HCT116 (cell line): ENCODE measurements around the gene ARHGAP12. TPM values are rescaled to one million over a fixed set of nuclear protein-coding genes. Genes with fewer than 3 reads are reported as not detected.

Source experiments
- ATAC-seq: fragments of 200-7000 bp; cut with Tn5 transposase; 2 replicates; pipeline ENCODE4 v1.9.1; 2020; ENCODE audit warnings: mild to moderate bottlenecking, moderate library complexity
- BruUV-seq: library from RNA; stranded (reverse); fragments of 400-500 nt; replicated peaks from 2 replicates; lab custom pipeline; 2021; lab: Mats Ljungman, UMichigan
- CTCF ChIA-PET: fragments of 300-600 bp; sonication (Branson Sonifier 250); formaldehyde crosslinking; loops from one replicate; lab custom pipeline; 2021; ENCODE audit warnings: antibody characterized with exemption; lab: Charles Lee
- POLR2A ChIA-PET: fragments of 300-600, 350-600 bp; sonication (Branson Sonifier 250); formaldehyde crosslinking; loops from one replicate; lab custom pipeline; 2021; ENCODE audit warnings: antibody characterized with exemption; lab: Charles Lee
- RAD21 ChIA-PET, 2 experiments: fragments of 300-600 bp; sonication (Branson Sonifier 250); formaldehyde crosslinking; loops; one replicate each; lab custom pipeline; 2023; ENCODE audit warnings: low total read pairs in 2 of 2; ENCODE audit not compliant: uncharacterized antibody in 2 of 2, unreplicated experiment in 2 of 2, low non-redundant PET in 1 of 2; lab: Charles Lee
- DNase-seq: peaks from one replicate; pipeline ENCODE4 v3.0.0-alpha.2; 2010; ENCODE audit warnings: low read depth, low spot score
- H2AFZ ChIP-seq: fragments of 200-600 bp; shearing (Covaris generic), sonication (generic); 2 replicates; pipeline ENCODE4 v1.6.1; 2017; ENCODE audit warnings: low read depth, mixed run types, mixed read lengths, antibody characterized with exemption, low read length; ENCODE audit not compliant: poor library complexity, severe bottlenecking
- H3K27ac ChIP-seq: 2 replicates; pipeline ENCODE4 v1.5.1; 2012; ENCODE audit warnings: low read depth, low read length
- H3K27me3 ChIP-seq: fragments of 200-600 bp; sonication (generic); 2 replicates; pipeline ENCODE4 v1.6.1; 2016; ENCODE audit warnings: mixed run types, low read length, mixed read lengths; ENCODE audit not compliant: insufficient read depth
- H3K36me3 ChIP-seq, 2 experiments: fragments of 200-500 bp in 1 of 2; fragments of 200-600 bp in 1 of 2; sonication (Bioruptor generic) in 1 of 2; sonication (generic) in 1 of 2; 2 replicates each; pipeline versions ENCODE4 v1.5.1 to v1.6.1; 2014 to 2016; ENCODE audit warnings: low read length in 2 of 2, inconsistent platforms in 1 of 2, mixed read lengths in 1 of 2, mixed run types in 1 of 2; ENCODE audit not compliant: insufficient read depth in 2 of 2, control insufficient read depth in 1 of 2
- H3K4me1 ChIP-seq, 2 experiments: fragments of 200-600 bp in 1 of 2; sonication (generic) in 1 of 2; 2 replicates each; pipeline versions ENCODE4 v1.5.1 to v1.6.1; 2012 to 2017; ENCODE audit warnings: low read length in 2 of 2, inconsistent platforms in 1 of 2, mild to moderate bottlenecking in 1 of 2, mixed read lengths in 1 of 2, mixed run types in 1 of 2, moderate library complexity in 1 of 2; ENCODE audit not compliant: insufficient read depth in 2 of 2, control insufficient read depth in 1 of 2
- H3K4me2 ChIP-seq: fragments of 200-600 bp; sonication (generic); 2 replicates; pipeline ENCODE4 v1.6.1; 2017; ENCODE audit warnings: mixed run types, low read length, mixed read lengths
- H3K4me3 ChIP-seq, 2 experiments: fragments of 200-600 bp in 1 of 2; sonication (generic) in 1 of 2; replicated peaks in 1 of 2; 2 replicates each; pipeline ENCODE4 v1.5.1; 2011 to 2016; ENCODE audit warnings: low read length in 2 of 2, control low read depth in 1 of 2, low read depth in 1 of 2, mild to moderate bottlenecking in 1 of 2, mixed read lengths in 1 of 2, mixed run types in 1 of 2
- H3K79me2 ChIP-seq: fragments of 200-600 bp; sonication (generic); 2 replicates; pipeline ENCODE4 v1.6.1; 2017; ENCODE audit warnings: mild to moderate bottlenecking, mixed run types, low read length, moderate library complexity, mixed read lengths; ENCODE audit not compliant: insufficient read depth
- H3K9ac ChIP-seq: fragments of 200-600 bp; sonication (generic); 2 replicates; pipeline ENCODE4 v1.6.1; 2016; ENCODE audit warnings: low read length, mixed read lengths
- H3K9me2 ChIP-seq: fragments of 200-600 bp; sonication (generic), shearing (Covaris generic); 2 replicates; pipeline ENCODE4 v1.6.1; 2017; ENCODE audit warnings: mixed run types, mild to moderate bottlenecking, moderate library complexity; ENCODE audit not compliant: insufficient read depth
- H3K9me3 ChIP-seq, 2 experiments: fragments of 200-500 bp in 1 of 2; fragments of 200-600 bp in 1 of 2; sonication (Bioruptor generic) in 1 of 2; sonication (generic) in 1 of 2; 2 replicates each; pipeline ENCODE4 v1.6.1; 2014 to 2017; ENCODE audit warnings: low read length in 2 of 2, mixed read lengths in 2 of 2, inconsistent platforms in 1 of 2, low read depth in 1 of 2, mild to moderate bottlenecking in 1 of 2, mixed run types in 1 of 2, moderate library complexity in 1 of 2; ENCODE audit not compliant: control insufficient read depth in 1 of 2, insufficient read depth in 1 of 2
- H4K20me1 ChIP-seq: fragments of 200-600 bp; sonication (generic), shearing (Covaris generic); 2 replicates; pipeline ENCODE4 v1.6.1; 2017; ENCODE audit warnings: mixed run types, mild to moderate bottlenecking, moderate library complexity; ENCODE audit not compliant: insufficient read depth
- CBX3 ChIP-seq: IDR thresholded peaks from 2 replicates; pipeline ENCODE4 v1.6.1; 2012; ENCODE audit warnings: low read depth
- CEBPB ChIP-seq: IDR thresholded peaks from 2 replicates; pipeline ENCODE4 v1.6.1; 2012; ENCODE audit warnings: low read depth
- EGR1 ChIP-seq: IDR thresholded peaks from 2 replicates; pipeline ENCODE4 v1.6.1; 2012; ENCODE audit warnings: low read depth
- EZH2 ChIP-seq: fragments of 200-600 bp; sonication (generic); IDR thresholded peaks from 2 replicates; pipeline ENCODE4 v1.6.1; 2017; ENCODE audit warnings: antibody characterized with exemption, mixed run types
- EZH2phosphoT487 ChIP-seq: fragments of 200-600 bp; IDR thresholded peaks from 2 replicates; pipeline ENCODE4 v1.6.1; 2018; ENCODE audit warnings: antibody characterized with exemption, borderline replicate concordance
- FOSL1 ChIP-seq: IDR thresholded peaks from 2 replicates; pipeline ENCODE4 v1.6.1; 2012; ENCODE audit warnings: low read depth
- MAX ChIP-seq: IDR thresholded peaks from 2 replicates; pipeline ENCODE4 v1.6.1; 2012
- POLR2A ChIP-seq: IDR thresholded peaks from 2 replicates; pipeline ENCODE4 v1.7.0; 2011; ENCODE audit warnings: borderline replicate concordance; ENCODE audit not compliant: insufficient read depth, insufficient read length; ENCODE audit errors: extremely low read depth
- POLR2AphosphoS5 ChIP-seq: IDR thresholded peaks from 2 replicates; pipeline ENCODE4 v1.6.1; 2011; ENCODE audit warnings: mild to moderate bottlenecking, low read depth, low read length, moderate library complexity
- RAD21 ChIP-seq: IDR thresholded peaks from 2 replicates; pipeline ENCODE4 v1.6.1; 2012; ENCODE audit warnings: low read depth, mild to moderate bottlenecking
- SIN3A ChIP-seq: IDR thresholded peaks from 2 replicates; pipeline ENCODE4 v1.6.1; 2012; ENCODE audit warnings: low read depth
- SP1 ChIP-seq: IDR thresholded peaks from 2 replicates; pipeline ENCODE4 v1.6.1; 2012; ENCODE audit warnings: low read depth
- TCF7L2 ChIP-seq: IDR thresholded peaks from 2 replicates; pipeline ENCODE4 v1.7.0; 2011; ENCODE audit warnings: borderline replicate concordance, inconsistent platforms; ENCODE audit not compliant: insufficient read depth, insufficient read length; ENCODE audit errors: extremely low read depth
- YY1 ChIP-seq: IDR thresholded peaks from 2 replicates; pipeline ENCODE4 v1.6.1; 2011; ENCODE audit warnings: low read length, low read depth, moderate library complexity, mild to moderate bottlenecking; ENCODE audit not compliant: insufficient replicate concordance; ENCODE audit errors: extremely low read depth
- ZBTB33 ChIP-seq: IDR thresholded peaks from 2 replicates; pipeline ENCODE4 v1.6.1; 2011; ENCODE audit warnings: mild to moderate bottlenecking, low read length, moderate library complexity; ENCODE audit not compliant: insufficient replicate concordance; ENCODE audit errors: extremely low read depth
- ZFX ChIP-seq: fragments of 450-650 bp; IDR thresholded peaks from 2 replicates; pipeline ENCODE4 v1.6.1; 2017
- ZNF274 ChIP-seq: fragments of 200-500 bp; sonication (Bioruptor generic); IDR thresholded peaks from 2 replicates; pipeline ENCODE4 v1.6.1; 2014; ENCODE audit warnings: mild to moderate bottlenecking, low read depth, low read length, inconsistent platforms
- intact Hi-C: fragments of 100-400 bp; cut with micrococcal nuclease; formaldehyde crosslinking; loops from 2 replicates; pipeline ENCODE4 v1.10.0; 2022
- total RNA-seq: library from RNA; stranded (reverse); gene quantifications from one replicate; pipeline ENCODE4 v1.2.1, GENCODE V29; 2021; ENCODE audit not compliant: unreplicated experiment

The ARHGAP12 gene
- total RNA-seq, 1 experiment from 2014 or later, result 80.3 TPM

GRCh38 chr10:31819391-31819820 is 109.2 kb downstream of the ARHGAP12 start (continued):
- TF ChIP-seq FOSL1, result no peak

GRCh38 chr10:31816318-31816717 is 112.3 kb downstream of the ARHGAP12 start:
- H3K36me3 ChIP-seq, result peaks cover 31 to 32% of the 10 kb centered on the region in 2 experiments
- no TSS peak for BruUV-seq
- H3K27me3 ChIP-seq, result no peaks in the 10 kb centered on the region
- intact Hi-C loops, result no loop called here
- no peak overlapping the region for H3K9ac ChIP-seq
- no peak for DNase-seq
- no peak overlapping the region for H3K4me3 ChIP-seq
- ChIA-PET CTCF (interaction anchor here (1.7 kb wide), 1 partner anchor 8 kb away, joined by 5 read pairs; no protein-coding TSS in a partner anchor), POLR2A (no interaction called here), RAD21 (no interaction called here)
- H2AFZ ChIP-seq, result no peak overlapping the region
- no peaks in the 10 kb centered on the region for H3K4me1 ChIP-seq
- no peak overlapping the region for H3K27ac ChIP-seq
- H4K20me1 ChIP-seq, result 0 out of 2 replicates have a peak, but pooled peaks cover 4% of the 10 kb centered on the region
- H3K4me2 ChIP-seq, result no peak overlapping the region
- H3K79me2 ChIP-seq, result peaks cover 11% of the 10 kb centered on the region; the same call in 1 of the 2 replicates
- no peak for ATAC-seq
- TF ChIP-seq ZFX, result no peak
- no peak for TF ChIP-seq SP1
- no peak for TF ChIP-seq CEBPB
- no peak for TF ChIP-seq CBX3
- no peak for TF ChIP-seq ZNF274
- no peak for TF ChIP-seq TCF7L2
- no peak for TF ChIP-seq SIN3A
- no peak for TF ChIP-seq EGR1
- no peak for TF ChIP-seq EZH2phosphoT487
- TF ChIP-seq POLR2A, result no peak
- no peak for TF ChIP-seq FOSL1
- TF ChIP-seq ZBTB33, result no peak
- TF ChIP-seq EZH2, result no peak
- TF ChIP-seq MAX, result no peak
- TF ChIP-seq YY1, result no peak
- TF ChIP-seq POLR2AphosphoS5, result no peak
- no peak for TF ChIP-seq RAD21
- H3K9me2 ChIP-seq, result no peaks in the 10 kb centered on the region
- H3K9me3 ChIP-seq, result no peaks in the 10 kb centered on the region
